ENCODE measurements around the gene ADGRG1. TPM values are rescaled to one million over a fixed set of nuclear protein-coding genes. Genes with fewer than 3 reads are reported as not detected.

ADGRG1 gene
- total RNA-seq, 2 donors from 2014 or later: 0.65 to 1.3 TPM

DNA sequence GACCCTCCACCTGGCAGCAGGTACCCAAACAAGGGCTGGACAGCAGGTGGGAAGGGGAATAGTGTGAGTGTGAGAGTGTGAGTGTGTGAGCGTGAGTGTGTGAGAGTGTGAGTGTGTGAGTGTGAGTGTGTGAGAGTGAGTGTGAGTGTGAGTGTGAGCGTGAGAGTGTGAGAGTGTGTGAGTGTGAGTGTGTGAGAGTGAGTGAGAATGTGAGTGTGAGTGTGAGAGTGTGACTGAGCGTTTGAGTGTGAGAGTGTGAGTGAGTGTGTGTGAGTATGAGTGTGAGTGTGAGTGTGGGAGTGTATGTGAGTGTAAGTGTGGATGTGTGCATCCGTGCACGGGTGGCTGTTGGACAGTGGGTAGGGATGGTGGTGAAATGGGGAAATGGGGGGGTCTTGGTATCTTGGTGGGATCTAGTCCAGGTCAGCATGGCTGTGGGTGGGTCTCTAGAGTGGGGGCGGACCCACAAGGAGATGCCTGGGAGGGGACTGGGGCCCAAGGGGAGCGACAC, 408 bp downstream of the ADGRG1 start:
- Mint-ChIP-seq H3K4me1 (peaks cover 19% of the 10 kb centered on the region), H3K27ac (no peak overlapping the region), H3K36me3 (ENCODE audit: low read depth) (peaks cover 10% of the 10 kb centered on the region), H3K27me3 (peaks cover 45% of the 10 kb centered on the region), H3K4me3 (no peak overlapping the region)
- DNase-seq (no peak), ATAC-seq (no peak)
- H3K9me3 ChIP-seq (ENCODE audit: control insufficient read depth, low read length, poor library complexity, severe bottlenecking): no peaks in the 10 kb centered on the region

DNA sequence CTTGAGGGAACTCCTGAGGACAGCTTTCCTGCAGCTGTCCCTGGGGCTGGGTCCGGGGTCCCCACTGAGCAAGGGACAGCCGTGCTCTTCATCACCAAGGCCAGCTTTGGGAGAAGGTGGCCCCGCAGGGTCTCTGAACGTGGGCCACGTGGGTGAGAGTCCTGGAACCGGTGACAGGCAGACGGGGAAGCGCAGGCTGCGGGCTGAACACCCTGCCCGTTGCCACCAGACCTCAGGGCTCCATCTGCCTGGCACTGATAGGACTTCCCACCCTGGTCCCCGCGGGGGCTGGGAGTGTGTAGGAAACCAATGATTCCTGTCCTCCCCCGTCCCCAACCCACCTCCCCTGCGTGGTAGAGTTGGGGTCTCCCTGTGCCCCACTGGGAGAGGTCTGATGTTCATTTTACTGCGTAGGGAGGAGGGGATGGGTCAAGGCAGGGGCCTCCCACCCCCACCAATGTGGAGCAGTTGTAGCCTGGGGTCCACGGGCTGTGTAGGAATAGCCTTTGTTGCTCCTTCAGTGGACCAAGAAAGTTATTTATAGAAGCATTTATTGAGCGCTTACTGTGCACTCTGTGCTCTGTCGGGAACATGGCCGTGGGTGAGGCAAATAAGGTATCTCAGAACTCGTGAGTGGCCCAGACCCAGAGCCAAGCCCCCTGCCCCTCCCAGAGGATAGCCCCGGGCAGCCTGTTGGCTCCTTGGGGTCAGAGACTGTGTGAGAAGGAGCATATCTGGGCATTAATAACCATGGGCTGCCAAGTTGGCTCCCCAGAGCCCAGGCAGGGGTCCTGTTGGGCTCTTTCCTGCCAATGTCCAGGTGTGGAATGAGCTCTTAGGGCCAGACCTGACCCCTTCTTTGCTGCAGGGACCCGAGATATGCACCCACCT, 1.3 kb downstream of the ADGRG1 start:
- ATAC-seq (no peak), DNase-seq (no peak)
- peaks cover 19% of the 10 kb centered on the region for H3K4me1 Mint-ChIP-seq
- no peaks in the 10 kb centered on the region for H3K9me3 ChIP-seq (ENCODE audit: control insufficient read depth, low read length, poor library complexity, severe bottlenecking)
- H3K36me3 Mint-ChIP-seq (ENCODE audit: low read depth): peaks cover 10% of the 10 kb centered on the region
- no peak overlapping the region for H3K27ac Mint-ChIP-seq
- no peak overlapping the region for H3K4me3 Mint-ChIP-seq
- H3K27me3 Mint-ChIP-seq: peaks cover 45% of the 10 kb centered on the region

DNA sequence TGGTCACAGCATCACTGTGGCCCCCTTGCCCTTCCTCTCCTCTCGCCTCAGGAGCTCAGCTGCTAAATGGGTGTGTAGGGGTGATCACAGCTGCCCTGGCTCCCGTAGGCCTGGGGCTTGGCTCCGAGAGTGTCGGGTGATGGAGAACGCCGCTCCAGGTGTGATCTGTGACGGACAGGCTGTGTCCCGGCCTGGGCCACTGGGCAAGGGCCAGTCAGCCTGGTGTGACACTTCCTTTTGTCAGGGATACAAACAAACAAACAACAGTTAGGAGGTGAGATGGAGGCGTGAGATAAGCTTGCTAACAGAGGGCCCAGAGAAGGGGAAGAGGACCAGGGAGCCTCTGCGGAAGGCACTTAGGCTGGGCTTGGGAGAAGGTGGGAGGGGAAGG, 2.0 kb downstream of the ADGRG1 start:
- no peak for DNase-seq
- Mint-ChIP-seq H3K4me3 (no peak overlapping the region), H3K27me3 (peaks cover 47% of the 10 kb centered on the region), H3K36me3 (ENCODE audit: low read depth) (peaks cover 10% of the 10 kb centered on the region), H3K27ac (no peak overlapping the region), H3K4me1 (peaks cover 17% of the 10 kb centered on the region)
- no peaks in the 10 kb centered on the region for H3K9me3 ChIP-seq (ENCODE audit: control insufficient read depth, low read length, poor library complexity, severe bottlenecking)
- ATAC-seq: no peak

DNA sequence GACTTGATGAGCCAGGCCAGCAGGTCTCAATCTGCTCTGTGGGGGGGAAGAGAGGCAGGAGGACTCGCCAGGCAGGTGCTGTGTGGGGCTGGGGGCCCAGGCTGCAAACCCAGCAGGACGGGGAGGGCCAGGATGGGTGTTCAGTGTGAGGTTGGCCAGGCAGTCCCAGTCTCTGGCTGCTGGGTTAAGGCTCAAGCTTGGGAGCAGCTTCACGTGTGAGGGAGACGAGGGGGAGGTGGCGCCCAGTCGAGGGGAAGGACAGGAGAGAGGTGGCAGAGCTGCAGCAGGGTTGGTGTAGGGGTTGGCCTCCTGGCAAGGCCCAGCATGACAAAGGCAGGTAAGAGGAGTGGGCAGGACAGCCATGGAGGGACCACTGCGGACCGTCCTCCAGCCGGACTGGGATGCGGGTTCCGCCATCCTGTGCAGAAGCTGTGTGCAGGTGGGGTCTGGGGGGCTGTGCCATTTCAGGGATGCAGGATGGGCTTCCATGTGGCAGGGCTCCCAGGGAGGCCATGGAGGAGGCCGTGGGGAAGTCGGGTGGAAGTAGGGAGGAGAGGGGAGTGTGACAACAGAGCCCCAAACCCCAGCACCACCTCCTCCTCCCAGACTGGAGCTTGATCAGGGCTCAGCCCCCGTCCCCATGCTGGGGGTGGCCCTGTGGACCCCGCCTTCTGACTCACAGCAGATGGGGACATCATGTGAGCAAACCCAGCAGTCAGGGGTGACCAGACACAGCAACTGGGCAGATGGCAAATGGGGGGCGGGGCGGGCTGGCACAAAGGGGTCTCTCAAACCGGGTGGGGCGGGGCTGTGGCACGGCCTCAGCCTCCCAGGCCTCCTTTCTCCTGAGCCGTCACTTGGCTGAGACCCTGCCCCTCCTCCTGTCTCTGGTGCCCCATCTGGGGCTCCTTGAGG, 2.8 kb downstream of the ADGRG1 start:
- Mint-ChIP-seq H3K36me3 (ENCODE audit: low read depth) (peaks cover 10% of the 10 kb centered on the region), H3K27ac (no peak overlapping the region), H3K4me3 (no peak overlapping the region), H3K27me3 (peaks cover 47% of the 10 kb centered on the region), H3K4me1 (peaks cover 13% of the 10 kb centered on the region)
- DNase-seq (no peak), ATAC-seq (no peak)
- no peaks in the 10 kb centered on the region for H3K9me3 ChIP-seq (ENCODE audit: control insufficient read depth, low read length, poor library complexity, severe bottlenecking)

DNA sequence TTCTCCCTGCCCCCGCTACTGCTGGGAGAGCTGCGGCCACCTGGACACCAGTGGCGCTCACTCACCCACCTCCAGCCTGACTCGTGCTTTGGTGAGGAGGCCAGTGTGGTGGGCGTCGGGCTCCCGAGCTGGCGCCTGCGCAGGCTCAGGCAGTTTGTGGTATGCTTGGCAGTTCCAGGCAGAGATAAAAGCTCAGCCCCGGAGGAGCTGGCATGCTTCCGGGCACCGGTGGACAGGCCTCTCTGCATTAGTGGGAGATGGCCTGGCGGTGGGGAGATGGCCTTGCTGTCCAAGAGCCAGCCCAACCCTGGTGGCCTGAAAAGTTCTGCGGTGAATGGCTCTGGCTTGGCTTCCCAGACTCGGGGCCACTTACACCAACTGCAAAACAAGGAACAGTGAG, 4.1 kb downstream of the ADGRG1 start:
- no peaks in the 10 kb centered on the region for H3K9me3 ChIP-seq (ENCODE audit: control insufficient read depth, low read length, poor library complexity, severe bottlenecking)
- no peak for DNase-seq
- Mint-ChIP-seq H3K4me1 (peaks cover 13% of the 10 kb centered on the region), H3K27me3 (peaks cover 53% of the 10 kb centered on the region), H3K27ac (no peak overlapping the region), H3K36me3 (ENCODE audit: low read depth) (peaks cover 10% of the 10 kb centered on the region), H3K4me3 (no peak overlapping the region)
- no peak for ATAC-seq

DNA sequence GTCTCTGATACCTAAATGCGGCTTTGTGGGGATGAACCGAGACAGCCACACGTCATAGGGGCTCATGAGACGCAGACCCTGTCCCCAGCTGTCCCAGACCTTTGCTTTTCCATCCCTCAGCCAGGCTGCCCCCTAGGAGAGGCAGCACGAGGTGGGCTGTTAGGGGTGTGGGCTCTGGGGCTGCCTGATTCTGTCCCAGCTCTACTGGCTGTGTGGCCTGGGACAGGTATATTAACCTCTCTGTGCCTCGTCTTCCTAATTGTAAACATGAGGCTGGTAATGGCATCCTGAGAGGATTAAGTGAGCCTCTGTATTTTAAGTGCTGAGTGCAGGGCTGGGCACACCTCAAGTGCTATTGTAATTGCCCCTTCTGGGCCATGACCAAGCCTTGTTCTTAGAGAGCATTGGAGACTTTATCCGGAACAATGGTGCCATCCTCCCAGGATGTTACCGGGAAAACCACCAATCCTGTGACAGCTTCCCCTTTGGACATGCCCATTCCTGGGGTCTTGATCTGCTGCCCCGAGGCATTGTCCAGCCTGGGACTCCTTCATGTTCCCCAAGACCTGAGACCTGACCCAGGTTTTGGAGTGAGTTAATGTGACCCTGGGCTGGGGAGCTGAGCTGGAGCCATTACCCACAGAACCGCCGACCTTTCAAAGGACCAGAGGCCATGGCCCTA, 5.1 kb downstream of the ADGRG1 start:
- H3K4me1 Mint-ChIP-seq: peaks cover 12% of the 10 kb centered on the region
- DNase-seq (no peak), ATAC-seq (no peak)
- no peaks in the 10 kb centered on the region for H3K9me3 ChIP-seq (ENCODE audit: control insufficient read depth, low read length, poor library complexity, severe bottlenecking)
- H3K4me3 Mint-ChIP-seq: no peak overlapping the region
- no peak overlapping the region for H3K27ac Mint-ChIP-seq
- H3K27me3 Mint-ChIP-seq: peaks cover 58% of the 10 kb centered on the region
- peaks cover 10% of the 10 kb centered on the region for H3K36me3 Mint-ChIP-seq (ENCODE audit: low read depth)

DNA sequence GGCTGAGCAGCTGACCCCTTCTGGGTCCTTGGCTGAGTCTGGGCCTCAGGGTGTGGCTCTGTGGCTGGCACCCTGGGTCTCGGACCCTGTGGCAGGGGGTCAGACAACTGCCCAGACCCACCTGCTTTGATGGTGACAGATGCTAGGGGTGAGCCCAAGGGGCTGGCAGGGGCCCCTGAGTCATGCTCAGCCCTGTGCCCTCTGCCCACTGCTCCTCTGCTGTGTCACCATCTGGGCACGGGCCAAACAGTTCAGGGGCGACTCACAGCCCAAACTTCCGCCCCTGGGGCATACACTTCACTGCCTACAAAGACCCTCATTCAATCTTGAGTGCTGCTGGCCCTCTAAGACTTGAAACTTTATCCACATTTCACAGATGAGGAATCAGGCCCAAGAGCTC, 5.7 kb downstream of the ADGRG1 start:
- H3K36me3 Mint-ChIP-seq (ENCODE audit: low read depth): peaks cover 5% of the 10 kb centered on the region
- no peaks in the 10 kb centered on the region for H3K9me3 ChIP-seq (ENCODE audit: control insufficient read depth, low read length, poor library complexity, severe bottlenecking)
- H3K4me3 Mint-ChIP-seq: no peak overlapping the region
- H3K27ac Mint-ChIP-seq: no peak overlapping the region
- H3K27me3 Mint-ChIP-seq: peaks cover 53% of the 10 kb centered on the region
- no peak for DNase-seq
- peaks cover 5% of the 10 kb centered on the region for H3K4me1 Mint-ChIP-seq
- no peak for ATAC-seq

DNA sequence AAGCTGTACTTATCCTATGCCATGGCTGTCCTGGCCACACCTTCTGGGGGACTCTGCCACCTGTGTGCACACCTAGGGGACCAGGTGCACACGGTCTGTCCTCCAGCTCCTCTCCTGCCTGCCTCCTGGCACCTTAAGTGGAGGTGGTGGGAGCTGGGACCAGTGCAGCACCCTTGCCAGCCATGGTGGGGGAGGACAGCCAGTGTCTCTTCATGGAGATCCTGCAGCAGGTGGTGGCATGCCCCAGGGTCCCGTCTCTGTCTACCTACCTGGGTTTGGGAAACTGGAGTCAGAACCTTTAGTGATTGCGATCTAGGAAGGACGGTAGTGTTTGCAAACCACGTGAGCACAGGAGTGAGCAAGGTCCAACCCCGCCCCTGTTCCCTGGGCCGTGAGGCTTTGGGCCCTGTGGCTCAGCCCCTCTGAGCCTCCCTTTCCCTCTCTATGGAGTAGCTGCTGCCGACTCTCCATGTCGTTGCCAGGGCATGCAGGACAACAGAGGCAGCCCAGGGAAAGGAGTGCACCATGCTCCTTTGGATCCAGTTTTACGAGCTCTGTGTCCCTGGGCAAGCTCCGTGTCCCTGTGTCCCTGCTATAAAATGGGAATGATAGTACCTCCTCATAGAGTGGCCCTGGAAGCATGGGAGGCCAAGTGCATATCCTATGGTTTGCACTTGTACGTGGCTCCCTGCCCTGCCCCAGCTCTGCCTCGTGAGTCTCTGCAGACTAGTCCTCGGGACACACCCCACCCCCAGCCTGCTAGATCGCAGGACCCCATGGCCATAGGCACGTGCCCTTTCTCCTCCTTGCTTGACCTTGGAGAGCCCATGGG, 7.1 kb downstream of the ADGRG1 start:
- Mint-ChIP-seq H3K36me3 (ENCODE audit: low read depth) (peaks cover 3% of the 10 kb centered on the region), H3K4me3 (no peak overlapping the region), H3K27ac (no peak overlapping the region), H3K4me1 (peaks cover 2% of the 10 kb centered on the region), H3K27me3 (peaks cover 42% of the 10 kb centered on the region)
- no peak for DNase-seq
- H3K9me3 ChIP-seq (ENCODE audit: control insufficient read depth, low read length, poor library complexity, severe bottlenecking): no peaks in the 10 kb centered on the region
- ATAC-seq: no peak

DNA sequence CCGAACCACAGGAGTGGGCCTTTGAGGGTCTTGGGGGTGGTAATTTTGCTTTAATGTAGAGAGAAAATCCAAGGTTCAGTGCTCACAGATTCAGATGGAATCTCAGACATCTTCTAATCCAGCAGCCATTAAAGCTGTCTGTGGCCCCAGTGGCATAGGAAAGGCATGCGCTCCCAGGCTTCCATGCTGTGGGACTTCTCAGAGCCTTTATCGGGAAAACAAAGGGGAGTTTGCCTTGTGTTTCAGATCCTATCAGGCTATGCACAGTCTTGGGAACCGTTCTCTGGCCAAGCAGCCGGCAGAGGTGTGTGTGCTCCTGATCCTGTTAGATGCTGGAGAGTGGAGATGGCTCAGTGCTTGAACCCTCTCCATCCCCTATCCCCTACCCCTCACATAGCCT, 7.8 kb downstream of the ADGRG1 start:
- H3K9me3 ChIP-seq (ENCODE audit: control insufficient read depth, low read length, poor library complexity, severe bottlenecking): no peaks in the 10 kb centered on the region
- Mint-ChIP-seq H3K4me3 (no peak overlapping the region), H3K4me1 (no peaks in the 10 kb centered on the region), H3K27me3 (peaks cover 36% of the 10 kb centered on the region), H3K36me3 (ENCODE audit: low read depth) (no peaks in the 10 kb centered on the region), H3K27ac (no peak overlapping the region)
- no peak for ATAC-seq
- no peak for DNase-seq

DNA sequence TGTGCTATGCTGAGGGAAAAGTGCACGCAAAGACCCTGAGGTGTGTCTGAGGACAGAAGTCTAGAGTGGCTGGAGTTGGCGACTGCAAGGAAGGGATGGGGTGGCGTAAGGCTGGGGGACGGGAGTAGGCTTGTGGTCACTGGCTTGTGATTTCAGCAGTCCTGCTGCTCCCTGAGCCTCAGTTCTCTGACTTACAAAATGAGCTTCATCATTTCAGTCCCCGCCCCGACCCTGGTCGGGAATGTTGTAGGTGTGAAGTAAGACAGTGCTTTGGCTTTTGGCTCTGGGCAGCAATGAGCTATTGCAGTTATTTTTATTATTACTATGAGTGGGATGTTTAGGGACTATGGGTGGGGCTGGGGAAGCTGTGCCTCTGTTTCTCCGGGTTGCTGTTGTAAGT, 8.6 kb downstream of the ADGRG1 start:
- Mint-ChIP-seq H3K27ac (no peak overlapping the region), H3K36me3 (ENCODE audit: low read depth) (no peaks in the 10 kb centered on the region), H3K4me3 (no peak overlapping the region), H3K27me3 (peaks cover 36% of the 10 kb centered on the region), H3K4me1 (no peaks in the 10 kb centered on the region)
- DNase-seq (no peak), ATAC-seq (no peak)
- no peaks in the 10 kb centered on the region for H3K9me3 ChIP-seq (ENCODE audit: control insufficient read depth, low read length, poor library complexity, severe bottlenecking)

DNA sequence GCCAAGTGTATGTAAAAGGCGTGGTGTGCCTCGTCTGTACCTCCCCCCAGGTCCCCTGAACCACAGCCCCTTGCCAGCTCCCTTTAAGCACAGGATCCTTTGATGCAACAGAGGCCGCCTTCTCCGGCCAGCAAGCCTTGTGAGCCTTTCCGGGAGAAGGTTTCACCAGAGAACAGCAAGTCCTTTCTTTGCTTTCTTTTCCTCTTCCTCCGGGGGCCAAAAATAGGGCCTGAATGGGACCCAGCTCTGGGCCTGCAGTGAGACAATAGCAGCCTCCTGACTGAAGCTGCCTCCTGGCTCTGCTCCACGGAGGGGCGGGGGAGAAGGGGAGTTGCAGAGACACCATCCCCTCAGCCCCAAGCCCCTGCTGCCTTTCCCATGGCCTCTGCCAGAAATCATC, 9.0 kb downstream of the ADGRG1 start:
- no peak overlapping the region for H3K27ac Mint-ChIP-seq
- H3K27me3 Mint-ChIP-seq: peaks cover 36% of the 10 kb centered on the region
- ATAC-seq (no peak), DNase-seq (no peak)
- no peak overlapping the region for H3K4me3 Mint-ChIP-seq
- no peaks in the 10 kb centered on the region for H3K36me3 Mint-ChIP-seq (ENCODE audit: low read depth)
- H3K4me1 Mint-ChIP-seq: no peaks in the 10 kb centered on the region
- no peaks in the 10 kb centered on the region for H3K9me3 ChIP-seq (ENCODE audit: control insufficient read depth, low read length, poor library complexity, severe bottlenecking)

DNA sequence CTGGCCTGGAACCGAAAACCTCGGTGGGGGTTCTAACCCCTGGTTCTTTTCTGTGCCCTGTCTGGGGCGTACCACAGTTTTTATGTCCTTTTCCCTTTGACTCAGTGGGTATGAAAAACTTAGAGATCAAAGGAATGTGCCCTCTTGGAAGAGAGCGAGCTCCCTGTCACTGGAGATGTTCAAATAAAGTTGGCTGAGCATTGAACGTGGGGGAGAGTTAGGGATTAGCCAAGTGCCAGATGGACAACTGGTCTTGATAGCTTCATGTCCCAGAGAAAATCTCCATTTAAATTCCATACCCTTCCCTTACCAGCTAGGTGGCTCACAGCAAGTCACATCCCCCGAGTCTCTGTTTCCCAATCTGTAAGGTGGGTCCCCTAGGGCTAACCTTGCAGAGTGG, 9.5 kb downstream of the ADGRG1 start:
- H3K9me3 ChIP-seq (ENCODE audit: control insufficient read depth, low read length, poor library complexity, severe bottlenecking): no peaks in the 10 kb centered on the region
- Mint-ChIP-seq H3K27ac (no peak overlapping the region), H3K4me3 (no peak overlapping the region), H3K4me1 (no peaks in the 10 kb centered on the region), H3K27me3 (peaks cover 36% of the 10 kb centered on the region), H3K36me3 (ENCODE audit: low read depth) (no peaks in the 10 kb centered on the region)
- DNase-seq: no peak
- ATAC-seq: no peak
